HUES6 (cell line): ENCODE data around the gene FHOD3.

Experiments used
- H3K27ac ChIP-seq: 2 replicates; pipeline ENCODE4 v1.7.0; 2013; ENCODE audit warnings: low read depth, mild to moderate bottlenecking, low read length, inconsistent platforms
- H3K27me3 ChIP-seq: 2 replicates; pipeline ENCODE4 v1.6.1; 2013; ENCODE audit warnings: low read length; ENCODE audit not compliant: control insufficient read depth, insufficient read depth
- H3K36me3 ChIP-seq: 2 replicates; pipeline ENCODE4 v1.6.1; 2013; ENCODE audit warnings: low read length; ENCODE audit not compliant: control insufficient read depth, insufficient read depth
- H3K4me1 ChIP-seq: 2 replicates; pipeline ENCODE4 v1.6.1; 2013; ENCODE audit warnings: low read length; ENCODE audit not compliant: control insufficient read depth, insufficient read depth
- H3K4me3 ChIP-seq: 2 replicates; pipeline ENCODE4 v1.5.1; 2013; ENCODE audit warnings: low read depth, low read length
- H3K9ac ChIP-seq: one replicate; pipeline ENCODE4 v1.6.1; 2013; ENCODE audit warnings: mild to moderate bottlenecking, low read length
- H3K9me3 ChIP-seq: 2 replicates; pipeline ENCODE4 v1.6.1; 2013; ENCODE audit warnings: low read depth, low read length; ENCODE audit not compliant: control insufficient read depth, insufficient read depth

Gene FHOD3

GRCh38 chr18:36828630-36829361 is 531.3 kb downstream of the FHOD3 start, which contains the start of the genes KIAA1328 and TPGS2:
TSS of gene KIAA1328 (plus strand) at chr18:36829127. CDS start at chr18:36829139, 12 bp downstream.
TSS of gene TPGS2 (minus strand) at chr18:36829002. CDS start at chr18:36828767, 235 bp downstream.
- H3K36me3 ChIP-seq = peaks cover 6% of the 10 kb centered on the region; the same call in 1 of the 2 replicates
- no peaks in the 10 kb centered on the region for H3K9me3 ChIP-seq
- peaks cover 6% of the 10 kb centered on the region; the same call in 1 of the 2 replicates for H3K4me1 ChIP-seq
- H3K4me3 ChIP-seq = peak within 1 kb of the TSS; percentile 95
- peak within 1 kb of the TSS; percentile 90 for H3K9ac ChIP-seq
- H3K27me3 ChIP-seq = no peaks in the 10 kb centered on the region
- peak within 1 kb of the TSS; percentile 45; the same call in 1 of the 2 replicates for H3K27ac ChIP-seq
